Thyroid gland (tissue), 4 donors: ENCODE measurements around the gene DGCR2.

ENCODE experiments used
- POLR2A ChIP-seq, 2 donors: fragments of 450-650 bp; IDR thresholded peaks; one replicate each; pipeline ENCODE4 v1.6.1; 2017; ENCODE audit warnings: antibody characterized with exemption in 2 of 2, mild to moderate bottlenecking in 2 of 2, moderate library complexity in 1 of 2
- TF ChIP-seq, protein P1 (sequence below), 6 experiments: fragments of 200-600 bp in 3 of 6; fragments of 450-650 bp in 3 of 6; sonication (generic) in 3 of 6; IDR thresholded peaks; one replicate each; pipeline ENCODE4 v1.5.1; 2016 to 2019; ENCODE audit warnings: antibody characterized with exemption in 6 of 6, mild to moderate bottlenecking in 2 of 6, inconsistent platforms in 1 of 6, moderate library complexity in 1 of 6

- TF ChIP-seq, protein P1, sequence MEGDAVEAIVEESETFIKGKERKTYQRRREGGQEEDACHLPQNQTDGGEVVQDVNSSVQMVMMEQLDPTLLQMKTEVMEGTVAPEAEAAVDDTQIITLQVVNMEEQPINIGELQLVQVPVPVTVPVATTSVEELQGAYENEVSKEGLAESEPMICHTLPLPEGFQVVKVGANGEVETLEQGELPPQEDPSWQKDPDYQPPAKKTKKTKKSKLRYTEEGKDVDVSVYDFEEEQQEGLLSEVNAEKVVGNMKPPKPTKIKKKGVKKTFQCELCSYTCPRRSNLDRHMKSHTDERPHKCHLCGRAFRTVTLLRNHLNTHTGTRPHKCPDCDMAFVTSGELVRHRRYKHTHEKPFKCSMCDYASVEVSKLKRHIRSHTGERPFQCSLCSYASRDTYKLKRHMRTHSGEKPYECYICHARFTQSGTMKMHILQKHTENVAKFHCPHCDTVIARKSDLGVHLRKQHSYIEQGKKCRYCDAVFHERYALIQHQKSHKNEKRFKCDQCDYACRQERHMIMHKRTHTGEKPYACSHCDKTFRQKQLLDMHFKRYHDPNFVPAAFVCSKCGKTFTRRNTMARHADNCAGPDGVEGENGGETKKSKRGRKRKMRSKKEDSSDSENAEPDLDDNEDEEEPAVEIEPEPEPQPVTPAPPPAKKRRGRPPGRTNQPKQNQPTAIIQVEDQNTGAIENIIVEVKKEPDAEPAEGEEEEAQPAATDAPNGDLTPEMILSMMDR (IDR thresholded peaks at IDR 0.05) = no peak
- no peak for TF ChIP-seq POLR2A (IDR thresholded peaks at IDR 0.05)
These were observed 5.1 kb downstream of the DGCR2 start for GRCh38 chr22:19117111-19117512.
